GM19025 (cell line): Measurements from ENCODE around the gene NCAM1.

ENCODE experiments used
- ATAC-seq: cut with Tn5 transposase; IDR thresholded peaks from one replicate; pipeline ENCODE4 v1.9.1; 2021; ENCODE audit warnings: mild to moderate bottlenecking, low read depth, moderate library complexity; ENCODE audit not compliant: unreplicated experiment

NCAM1 gene

DNA sequence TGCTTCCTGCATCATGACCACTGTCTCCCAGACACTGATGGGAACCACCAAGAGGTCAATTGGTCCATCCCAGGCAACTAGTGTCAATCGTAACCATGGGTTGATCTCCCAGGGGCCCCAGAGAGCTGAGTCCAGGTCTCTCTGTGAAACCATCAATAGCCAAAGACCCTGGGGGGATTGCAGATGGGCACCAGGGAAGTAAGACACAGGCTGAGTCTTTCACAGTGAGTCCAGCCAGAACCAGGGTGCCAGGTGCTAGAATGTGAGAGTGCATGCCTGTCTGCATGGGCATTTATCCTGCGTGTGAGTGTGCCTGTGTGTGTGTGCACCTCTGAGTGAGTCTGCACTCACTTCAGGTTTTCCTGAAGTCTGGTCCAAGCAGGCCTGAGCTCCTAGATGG is 307.9 kb downstream of the NCAM1 start:
- ATAC-seq: no peak

DNA sequence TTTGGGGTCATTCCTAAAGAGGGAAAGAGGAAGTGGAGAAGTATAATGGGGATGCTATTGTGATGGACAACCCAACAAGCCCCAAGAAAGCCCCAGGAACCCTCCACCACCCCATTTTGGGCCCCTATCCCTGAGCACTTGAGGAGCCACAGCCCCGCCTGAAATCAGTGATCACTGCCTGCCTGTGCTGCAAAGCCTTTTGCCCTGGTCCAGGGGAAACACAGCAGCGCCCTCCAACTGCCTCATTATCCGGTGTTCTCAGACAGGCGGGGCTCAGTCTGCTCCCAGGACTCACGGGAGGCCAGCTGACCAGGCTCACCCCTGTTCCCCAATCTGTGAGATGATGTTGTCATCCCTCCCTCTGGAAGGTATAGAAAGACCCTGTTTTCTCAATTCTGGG is 308.4 kb downstream of the NCAM1 start:
- no peak for ATAC-seq

DNA sequence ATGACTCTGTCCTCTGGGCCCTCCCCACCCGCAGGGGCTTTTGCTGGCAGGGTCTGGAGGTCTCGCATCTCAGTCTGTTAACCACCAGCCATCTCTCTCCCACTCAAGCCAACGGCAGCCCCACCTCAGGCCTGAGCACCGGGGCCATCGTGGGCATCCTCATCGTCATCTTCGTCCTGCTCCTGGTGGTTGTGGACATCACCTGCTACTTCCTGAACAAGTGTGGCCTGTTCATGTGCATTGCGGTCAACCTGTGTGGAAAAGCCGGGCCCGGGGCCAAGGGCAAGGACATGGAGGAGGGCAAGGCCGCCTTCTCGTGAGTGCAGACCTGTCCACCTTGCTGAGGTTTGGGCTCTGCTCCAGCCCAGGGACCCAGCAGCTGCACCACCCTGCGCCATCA is 308.9 kb downstream of the NCAM1 start:
- no peak for ATAC-seq

DNA sequence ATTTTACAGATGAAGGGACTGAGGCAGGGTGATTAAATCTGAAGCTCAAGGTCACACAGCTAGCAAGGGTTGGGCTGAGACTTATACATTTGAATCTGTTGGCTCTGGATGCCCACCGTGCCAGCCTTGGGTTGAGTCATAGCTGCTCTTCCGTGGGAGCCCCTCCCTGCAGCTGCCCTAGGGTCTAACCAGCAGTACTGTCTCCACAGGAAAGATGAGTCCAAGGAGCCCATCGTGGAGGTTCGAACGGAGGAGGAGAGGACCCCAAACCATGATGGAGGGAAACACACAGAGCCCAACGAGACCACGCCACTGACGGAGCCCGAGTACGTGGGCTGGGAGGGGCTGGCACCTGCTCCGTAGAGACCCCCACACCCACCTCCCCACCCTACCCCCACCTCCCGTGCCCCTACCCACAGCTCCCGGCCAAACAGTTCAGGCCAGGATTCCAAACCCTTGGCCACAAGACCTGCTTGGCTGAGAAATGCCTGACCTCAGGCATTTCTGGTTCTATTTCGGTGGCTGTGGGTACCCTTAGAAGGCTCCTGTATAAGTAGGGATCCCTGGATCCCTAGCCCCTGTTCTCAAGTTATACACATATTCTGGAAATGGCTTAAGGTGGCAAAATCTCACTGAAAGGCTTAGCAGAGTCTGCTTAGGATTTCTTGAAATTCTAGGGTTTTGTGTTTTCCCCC is 310.5 kb downstream of the NCAM1 start:
- ATAC-seq: no peak

DNA sequence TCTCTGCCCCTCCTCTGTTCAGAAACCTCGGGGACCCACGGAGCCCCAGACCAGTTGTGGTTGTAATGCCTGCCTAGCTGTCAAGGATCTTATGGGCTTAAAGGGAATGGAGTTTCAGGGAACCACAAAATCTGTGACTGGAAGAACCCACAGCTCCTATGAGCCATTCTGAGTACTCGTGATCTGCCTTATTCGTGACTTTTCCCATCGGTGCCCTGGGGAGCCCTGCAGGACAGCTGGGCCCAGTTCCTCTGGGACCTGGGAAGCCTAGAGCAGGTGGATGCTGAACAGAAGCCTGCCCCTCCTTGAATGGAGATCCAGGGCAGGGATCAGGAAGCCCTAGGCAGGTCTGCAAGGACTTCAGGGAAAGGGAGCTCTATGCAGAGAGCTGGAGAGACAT is 311.1 kb downstream of the NCAM1 start:
- no peak for ATAC-seq

DNA sequence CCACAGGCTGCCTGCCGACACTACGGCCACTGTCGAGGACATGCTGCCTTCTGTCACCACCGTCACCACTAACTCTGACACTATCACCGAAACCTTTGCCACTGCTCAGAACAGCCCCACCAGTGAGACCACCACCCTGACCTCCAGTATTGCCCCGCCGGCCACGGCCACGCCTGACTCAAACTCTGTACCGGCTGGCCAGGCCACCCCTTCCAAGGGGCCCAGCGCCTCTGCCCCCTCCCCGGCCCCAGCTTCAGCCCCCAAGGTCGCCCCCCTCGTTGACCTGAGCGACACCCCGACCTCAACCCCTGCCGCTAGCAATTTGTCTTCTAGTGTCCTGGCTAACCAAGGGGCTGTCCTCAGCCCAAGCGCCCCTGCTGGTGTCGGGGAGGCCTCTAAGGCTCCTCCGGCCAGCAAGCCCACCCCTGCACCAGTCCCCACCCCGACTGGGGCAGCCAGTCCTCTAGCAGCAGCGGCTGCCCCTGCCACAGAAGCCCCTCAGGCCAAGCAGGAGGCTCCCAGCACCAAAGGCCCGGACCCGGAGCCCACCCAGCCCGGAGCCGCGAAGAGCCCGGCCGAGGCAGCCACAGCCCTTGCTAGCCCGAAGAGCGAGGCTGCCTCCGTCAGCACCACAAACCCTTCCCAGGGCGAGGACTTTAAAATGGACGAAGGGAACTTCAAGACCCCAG is 311.9 kb downstream of the NCAM1 start:
- ATAC-seq: no peak

DNA sequence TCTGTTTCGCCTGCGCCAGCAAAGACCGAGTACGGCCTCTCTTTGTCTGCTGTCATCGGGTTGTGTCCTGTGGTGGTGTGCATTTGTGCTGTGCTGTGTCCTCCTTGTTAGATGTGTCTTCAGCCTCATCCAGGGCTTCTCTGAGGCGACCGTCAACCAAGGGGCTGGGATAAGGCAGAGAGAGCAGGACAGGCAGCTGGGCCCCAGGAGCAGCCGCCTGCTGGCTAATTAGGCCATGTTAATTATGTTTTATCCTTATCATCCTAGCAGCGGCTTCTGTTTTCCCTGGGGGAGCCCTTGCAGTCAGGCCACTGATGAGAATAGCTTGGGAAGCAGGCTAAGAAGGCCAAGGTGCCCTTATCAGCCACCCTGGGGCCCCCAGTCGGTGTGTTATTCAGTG is 312.5 kb downstream of the NCAM1 start:
- no peak for ATAC-seq

DNA sequence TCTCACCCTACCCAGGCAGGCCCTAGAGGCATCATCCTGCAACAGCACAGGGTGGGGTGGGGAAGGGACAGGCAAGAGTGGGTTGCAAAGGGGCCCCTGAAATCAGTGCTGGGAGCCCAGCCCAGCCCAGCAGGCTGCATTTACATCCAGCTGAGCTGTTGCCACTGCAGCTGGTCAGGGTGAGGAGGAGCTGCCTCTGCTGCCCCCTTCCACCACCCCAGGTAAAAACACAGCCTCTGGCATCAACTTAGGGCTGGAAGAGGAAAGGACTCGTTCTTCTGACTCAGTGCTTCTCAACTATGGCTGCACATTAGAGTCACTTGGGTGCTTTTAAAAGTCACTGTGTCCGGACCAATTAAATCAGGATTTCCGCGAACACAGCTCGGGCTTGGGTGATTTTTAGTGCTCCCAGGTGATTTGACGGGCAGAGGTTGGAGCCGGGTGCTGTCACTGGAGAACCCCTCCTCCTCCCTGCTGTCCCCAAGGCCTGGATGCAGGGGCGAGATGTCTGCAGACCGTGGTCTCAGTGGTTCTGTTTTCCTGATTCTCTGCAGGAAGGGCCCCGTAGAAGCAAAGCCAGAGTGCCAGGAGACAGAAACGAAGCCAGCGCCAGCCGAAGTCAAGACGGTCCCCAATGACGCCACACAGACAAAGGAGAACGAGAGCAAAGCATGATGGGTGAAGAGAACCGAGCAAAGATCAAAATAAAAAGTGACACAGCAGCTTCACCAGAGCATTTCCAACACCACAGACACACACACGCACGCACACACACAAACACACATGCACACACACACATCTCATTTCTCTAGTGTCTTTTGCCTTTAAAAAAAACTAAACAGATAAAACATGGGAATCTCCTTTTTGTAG is 313.7 kb downstream of the NCAM1 start:
- no peak for ATAC-seq

DNA sequence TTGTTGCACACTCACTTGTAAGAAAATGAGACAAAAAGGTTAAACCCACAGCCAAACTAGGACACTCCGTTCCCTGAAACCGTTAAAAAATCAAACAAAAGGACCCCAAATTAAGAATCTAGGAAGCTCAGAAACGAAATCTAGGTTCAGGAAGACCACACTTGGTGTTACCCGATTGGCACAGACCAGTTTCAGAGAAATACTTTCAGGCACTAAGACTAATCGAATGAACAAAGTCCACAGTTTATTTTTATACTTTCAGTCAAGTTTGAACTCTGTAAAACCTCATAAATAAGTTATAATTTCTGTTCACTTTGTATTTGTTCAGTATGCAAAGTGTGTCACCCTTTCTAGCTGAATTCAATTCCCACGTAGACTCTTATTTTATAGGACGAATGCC is 314.4 kb downstream of the NCAM1 start:
- no peak for ATAC-seq

DNA sequence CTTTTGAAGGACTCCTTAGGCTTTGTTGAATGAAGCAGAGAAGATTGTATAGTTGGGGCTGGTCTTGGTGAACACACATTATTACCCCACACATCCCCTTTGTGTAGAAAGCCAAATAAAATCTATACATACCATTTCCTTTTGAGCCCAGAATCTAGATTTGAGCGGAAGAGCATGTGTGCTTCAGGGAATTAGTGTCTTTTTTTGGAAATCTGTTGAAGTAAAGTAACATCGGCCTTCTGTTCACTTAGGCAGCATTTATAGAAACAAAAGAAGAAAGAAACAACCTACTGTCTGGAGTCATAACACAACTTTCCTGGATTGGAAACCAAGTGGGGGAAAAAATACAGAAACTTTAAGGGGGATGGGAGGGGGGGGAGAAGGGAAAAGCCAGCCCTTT is 315.2 kb downstream of the NCAM1 start:
- ATAC-seq: no peak

DNA sequence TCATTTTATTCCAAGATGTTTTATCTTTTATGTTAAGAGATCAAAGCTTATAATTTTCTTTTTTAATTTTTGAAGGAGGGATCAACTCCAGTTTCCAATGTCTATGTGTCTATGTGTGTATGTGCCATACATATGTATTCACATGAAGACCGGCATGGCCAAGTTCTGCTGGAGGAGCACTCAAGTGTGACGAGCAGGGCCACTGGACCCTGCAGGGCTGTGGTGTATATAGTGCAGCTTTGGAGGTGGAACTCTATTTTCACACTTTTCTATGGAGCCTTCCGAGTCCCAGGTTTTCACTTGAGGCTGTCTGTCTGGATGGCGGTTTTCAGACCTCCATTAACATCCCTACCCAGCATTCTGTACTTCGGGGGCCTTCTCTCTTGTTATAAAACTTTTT is 316.7 kb downstream of the NCAM1 start:
- no peak for ATAC-seq

DNA sequence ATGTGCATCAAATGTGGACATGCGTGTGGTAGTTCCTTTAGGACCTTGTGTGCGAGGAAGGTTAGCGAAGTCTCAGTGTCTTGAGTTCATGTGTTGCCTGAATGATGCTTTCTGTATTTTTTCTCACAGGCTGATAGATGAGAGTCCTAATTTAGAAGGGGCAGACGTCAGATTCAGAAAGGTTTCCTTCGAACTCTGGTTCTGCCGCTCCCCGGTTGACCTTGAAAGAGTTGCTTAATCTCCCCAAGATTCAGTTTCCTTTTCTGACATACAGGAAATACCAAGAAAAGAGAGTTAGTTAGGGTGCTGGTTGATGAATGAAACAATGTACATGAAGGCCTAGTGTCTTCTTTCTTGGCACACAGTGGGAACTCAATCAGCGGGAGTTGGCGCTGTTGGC is 317.3 kb downstream of the NCAM1 start:
- ATAC-seq: no peak

DNA sequence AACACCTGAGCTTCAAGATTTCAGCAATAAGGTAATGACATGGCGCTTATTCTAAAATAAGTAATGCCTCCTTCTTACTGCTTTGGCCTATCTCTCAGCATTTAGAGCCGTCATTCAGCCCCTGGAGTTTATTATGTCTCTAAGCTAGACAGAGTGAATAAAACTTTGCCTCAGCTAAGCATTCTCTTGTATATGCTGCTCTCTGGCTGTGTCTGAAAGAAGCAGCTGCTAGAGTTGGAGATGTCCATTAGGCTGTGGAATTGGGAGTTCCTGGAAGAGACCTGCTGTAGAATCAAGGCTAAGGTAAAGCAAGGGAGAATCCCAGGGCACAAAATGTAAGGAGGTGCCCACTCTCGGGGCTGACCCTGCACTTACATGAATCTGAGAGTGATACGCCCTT is 317.7 kb downstream of the NCAM1 start:
- no peak for ATAC-seq

DNA sequence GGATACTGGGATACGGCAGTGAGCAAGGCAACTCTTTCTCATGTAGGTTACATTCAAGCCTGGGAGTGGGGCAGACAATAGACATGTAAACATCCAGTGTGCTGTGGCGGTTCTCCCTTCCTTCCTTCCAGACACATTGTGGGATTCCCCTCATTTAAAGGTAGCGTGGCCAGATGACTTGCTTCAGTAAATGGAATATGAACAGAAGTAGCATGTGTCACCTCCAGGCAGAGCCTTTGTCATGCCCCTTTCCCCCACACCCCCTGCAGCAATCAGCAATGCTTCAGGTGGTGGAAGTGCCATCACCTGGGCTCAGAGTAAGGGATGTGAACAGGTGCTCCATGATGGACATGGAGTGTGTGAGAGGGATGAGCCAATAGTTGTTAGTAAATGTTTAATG is 318.4 kb downstream of the NCAM1 start:
- ATAC-seq: no peak

DNA sequence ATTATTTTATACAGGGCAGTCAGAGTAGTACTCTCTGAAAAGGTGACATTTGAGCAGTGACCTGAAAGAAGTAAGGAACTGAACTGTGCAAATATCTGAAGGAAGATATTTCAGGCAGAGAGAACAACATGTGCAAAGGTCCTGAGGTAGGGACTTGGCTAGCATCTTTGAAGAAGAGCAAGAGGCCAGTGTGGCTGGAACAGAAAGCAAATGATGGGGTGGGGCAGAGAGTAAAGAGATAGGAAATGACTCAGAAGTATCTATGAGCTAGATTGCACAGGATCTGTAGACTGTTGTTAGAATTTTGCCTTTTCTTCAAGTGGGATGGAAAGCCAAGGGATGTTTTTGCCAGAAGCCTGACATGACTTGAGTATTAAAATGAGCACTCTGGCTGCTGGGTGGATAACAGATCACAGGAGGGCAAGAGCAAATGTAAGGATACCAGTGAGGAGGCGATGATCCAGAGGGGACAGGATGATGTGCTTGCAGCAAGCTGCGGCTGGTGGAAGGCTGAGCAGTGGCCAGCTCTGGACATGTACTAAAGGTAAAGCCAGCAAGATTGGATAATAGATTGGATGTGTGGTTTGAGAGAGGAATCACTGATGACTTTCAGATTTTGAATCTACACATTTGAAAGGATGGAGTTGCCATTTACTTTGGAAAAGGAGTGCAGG is 320.0 kb downstream of the NCAM1 start:
- ATAC-seq: no peak

DNA sequence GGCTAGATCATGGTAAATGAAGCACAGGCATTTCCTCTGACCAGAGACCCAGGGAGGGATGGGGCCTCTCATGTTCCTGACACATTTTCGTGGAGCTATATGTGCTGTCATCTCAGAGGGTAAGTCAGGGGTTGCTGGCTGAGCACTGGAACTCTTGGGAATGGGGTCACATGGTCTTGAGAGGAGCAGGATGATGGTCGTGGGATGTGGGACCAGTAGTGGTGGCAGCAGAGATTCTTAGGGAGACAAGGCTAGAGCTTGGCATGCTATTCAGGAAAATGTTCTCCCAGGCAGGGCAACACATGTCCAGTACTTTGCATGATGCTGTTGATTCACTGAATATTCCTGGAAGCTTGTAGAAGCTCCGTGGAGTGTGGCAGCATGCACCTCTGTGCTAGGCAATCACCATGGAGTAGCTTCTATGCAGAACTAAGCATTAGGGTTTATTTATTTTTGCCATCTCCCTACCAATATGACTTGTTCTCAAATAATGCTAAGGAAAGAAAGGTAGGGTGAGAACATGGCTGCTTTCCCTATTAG is 321.7 kb downstream of the NCAM1 start:
- ATAC-seq: no peak

DNA sequence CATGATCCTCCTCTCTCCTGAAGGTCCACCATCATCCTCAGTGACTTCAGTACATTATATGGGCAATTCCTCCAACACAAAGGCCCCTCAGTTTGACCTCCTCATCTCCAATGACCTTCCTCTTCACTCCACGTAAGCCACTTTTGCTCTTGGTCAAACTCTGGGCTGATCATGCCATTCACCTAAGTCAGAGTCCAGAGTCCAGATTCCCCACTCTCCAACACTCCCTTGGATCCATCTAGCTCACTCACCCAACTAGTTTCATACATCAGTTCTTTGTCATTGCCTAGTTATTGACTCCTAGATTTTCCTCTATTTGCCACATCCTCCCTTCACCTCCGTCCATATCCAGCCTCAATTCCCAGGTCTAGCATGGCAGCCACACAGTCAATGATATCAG is 322.7 kb downstream of the NCAM1 start:
- ATAC-seq: no peak

DNA sequence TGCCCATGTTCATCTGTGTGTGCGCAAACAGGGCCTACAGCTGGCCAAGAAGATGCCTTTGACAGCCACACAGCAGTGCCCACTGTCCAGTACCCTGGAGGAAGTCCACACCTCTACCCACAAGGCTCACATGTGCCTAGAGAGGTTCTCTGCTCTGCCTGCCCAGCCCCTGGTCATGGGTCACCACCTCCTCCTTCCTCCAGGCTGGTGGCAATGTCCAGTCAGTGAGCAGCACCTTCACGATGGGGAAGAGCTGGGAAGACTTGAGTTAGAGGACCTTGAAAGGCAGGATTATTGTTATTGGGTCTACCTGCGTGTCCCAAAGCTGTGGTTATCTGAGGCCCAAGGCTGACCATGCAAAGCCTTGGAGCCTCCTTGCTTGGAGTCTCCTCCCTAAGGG is 324.8 kb downstream of the NCAM1 start:
- ATAC-seq: no peak

DNA sequence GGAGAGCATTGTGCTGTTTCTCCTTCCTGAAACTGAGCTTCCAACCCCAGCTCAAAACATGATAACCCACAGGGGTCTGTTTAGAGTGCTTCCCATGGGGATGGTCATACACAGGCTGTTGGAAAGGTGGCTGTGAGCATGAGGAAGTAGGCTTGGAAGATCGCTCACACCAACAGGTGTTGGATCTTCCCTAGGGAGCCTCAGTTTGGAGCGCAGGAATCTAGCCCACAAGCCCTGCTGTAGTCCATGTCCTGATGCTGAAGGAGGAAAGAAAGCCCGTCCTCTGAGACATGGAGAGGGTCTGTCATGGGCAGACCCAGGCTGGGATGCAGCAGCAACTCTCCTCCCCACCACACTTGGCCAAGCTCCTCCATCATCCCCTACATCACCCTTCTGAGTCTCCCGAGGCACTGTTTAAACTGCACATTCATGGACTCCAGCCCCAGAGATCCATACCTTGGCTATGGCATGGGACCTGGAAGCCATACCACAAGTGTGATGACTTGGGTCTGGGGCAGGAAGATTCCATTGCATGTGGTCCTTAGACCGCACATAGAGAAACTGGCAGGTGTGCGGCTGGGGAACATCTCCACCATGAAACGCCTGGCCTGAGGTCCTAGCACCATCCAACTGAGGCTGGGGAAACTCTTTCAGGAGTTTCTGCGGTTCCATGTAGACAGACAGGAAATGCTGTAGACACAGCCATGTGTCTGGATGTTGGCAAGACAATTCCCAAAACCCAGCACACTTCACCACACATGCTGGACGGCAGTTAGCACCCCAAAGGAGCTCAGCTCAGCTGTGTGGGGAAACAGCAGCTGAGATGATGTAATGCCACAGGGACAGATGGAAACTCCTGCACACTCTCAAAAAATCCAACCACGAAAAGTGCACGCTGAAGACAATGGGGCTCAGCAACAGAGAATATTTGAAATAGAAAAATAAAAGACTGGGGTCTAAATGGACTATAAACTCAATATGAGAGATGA is 325.6 kb downstream of the NCAM1 start:
- ATAC-seq: no peak

DNA sequence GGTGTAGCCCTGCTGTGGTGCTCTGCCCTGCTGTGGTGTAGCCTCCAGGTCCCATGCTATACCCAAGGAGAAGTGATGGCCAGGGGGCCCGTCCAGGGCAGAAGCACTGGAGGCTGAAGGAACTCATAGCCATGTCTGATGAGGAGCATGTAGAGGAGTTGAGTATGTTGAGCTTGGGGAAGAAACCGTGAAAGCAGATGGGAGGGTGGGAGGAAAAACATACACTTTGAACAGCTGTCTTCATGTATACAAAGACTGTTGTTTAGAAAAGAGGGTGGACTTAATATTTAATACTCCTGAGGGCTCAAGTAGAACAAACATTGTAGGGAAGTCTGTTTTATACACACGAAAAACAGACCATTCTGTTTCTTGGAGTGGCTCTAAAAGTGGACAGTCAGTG is 326.6 kb downstream of the NCAM1 start:
- ATAC-seq: no peak
